Uterus (tissue), 4 donors: ENCODE data around the gene MBTPS1. TPM values are rescaled to one million over a fixed set of nuclear protein-coding genes. Genes with fewer than 3 reads are reported as not detected.
"Not testable (repeated sequence)": the region's sequence is repeated elsewhere in the genome, so short reads cannot be mapped to it uniquely, and the experiment has no call there.

Source experiments
- DNase-seq, 2 donors: peaks; one replicate each; pipeline ENCODE4 v3.0.0-alpha.2; 2019 to 2020
- H3K27ac ChIP-seq, 2 donors: fragments of 200-600 bp; sonication (generic); 1 replicate in 1 of 2; 2 replicates in 1 of 2; pipeline ENCODE4 v1.5.1; 2016 to 2018
- H3K27me3 ChIP-seq, 2 donors: fragments of 200-600 bp; sonication (generic); one replicate each; pipeline ENCODE4 v1.5.1; 2018 to 2019; ENCODE audit warnings: control low read depth in 1 of 2
- H3K36me3 ChIP-seq, 2 donors: fragments of 200-600 bp; sonication (generic); one replicate each; pipeline ENCODE4 v1.5.1; 2019; ENCODE audit warnings: control low read depth in 1 of 2
- H3K4me1 ChIP-seq, 2 donors: fragments of 200-600 bp; sonication (generic); one replicate each; pipeline ENCODE4 v1.5.1; 2018 to 2019; ENCODE audit warnings: control low read depth in 1 of 2
- H3K4me3 ChIP-seq, 2 donors: fragments of 200-600 bp; sonication (generic); 1 replicate in 1 of 2; 2 replicates in 1 of 2; pipeline ENCODE4 v1.5.1; 2018 to 2019; ENCODE audit warnings: mild to moderate bottlenecking in 1 of 2
- H3K9me3 ChIP-seq, 2 donors: fragments of 200-600 bp; sonication (generic); one replicate each; pipeline ENCODE4 v1.5.1; 2019; ENCODE audit warnings: control low read depth in 1 of 2
- CTCF ChIP-seq, 4 experiments: fragments of 200-600 bp in 2 of 4; fragments of 450-650 bp in 2 of 4; sonication (generic) in 2 of 4; IDR thresholded peaks; one replicate each; pipeline ENCODE4 v1.5.1; 2016 to 2019; ENCODE audit warnings: antibody characterized with exemption in 4 of 4, mild to moderate bottlenecking in 2 of 4, moderate library complexity in 1 of 4
- POLR2A ChIP-seq, 2 donors: fragments of 450-650 bp; IDR thresholded peaks; one replicate each; pipeline ENCODE4 v1.6.1; 2016; ENCODE audit warnings: antibody characterized with exemption in 2 of 2, mild to moderate bottlenecking in 1 of 2, moderate library complexity in 1 of 2
- intact Hi-C: fragments of 100-400 bp; cut with DNase I; formaldehyde crosslinking; loops from one replicate; pipeline ENCODE4 v1.15.1; 2023; ENCODE audit warnings: low total_unique reads
- total RNA-seq, 4 donors: library from RNA; depleted of rRNA in 3 of 4; stranded (reverse); fragments of >200 nt in 3 of 4; gene quantifications; one replicate each; pipeline versions ENCODE4 v1.1.0 to v1.2.4, GENCODE V29; 2014 to 2023
- donor health status: DM: yes; HTN: yes; CAD: no.

MBTPS1 gene
- total RNA-seq, 4 donors from 2014 or later: 63.0 to 162 (median 112) TPM

- Histone ChIP-seq H3K4me1 (peaks cover 0 to 7% of the 10 kb centered on the region in 2 donors), H3K4me3 (peak overlapping the region; percentile 69 to 99), H3K27me3 (no peaks in the 10 kb centered on the region), H3K9me3 (no peaks in the 10 kb centered on the region), H3K27ac (peak overlapping the region; percentile 83 to 89), H3K36me3 (no peaks in the 10 kb centered on the region)
- intact Hi-C loops: no loop called here
- peak in 1 of 2 donors; percentile 36 for DNase-seq
- TF ChIP-seq POLR2A (IDR thresholded peaks at IDR 0.05): no peak
- peak in 2 of 4 experiments; percentile 49 to 66 for TF ChIP-seq CTCF (IDR thresholded peaks at IDR 0.05)
These were observed 623 bp downstream of the MBTPS1 start for GRCh38 chr16:84115919-84116719.

GRCh38 chr16:84111949-84112348 is 4.8 kb downstream of the MBTPS1 start:
- H3K4me1 ChIP-seq, H3K27me3 ChIP-seq, intact Hi-C loops, H3K27ac ChIP-seq, H3K9me3 ChIP-seq, H3K4me3 ChIP-seq, DNase-seq, H3K36me3 ChIP-seq: not testable (repeated sequence)

- Histone ChIP-seq H3K9me3 (no peaks in the 10 kb centered on the region), H3K27me3 (no peaks in the 10 kb centered on the region), H3K36me3 (no peaks in the 10 kb centered on the region), H3K27ac (no peak overlapping the region), H3K4me1 (peaks cover 0 to 7% of the 10 kb centered on the region in 2 donors), H3K4me3 (no peak overlapping the region)
- DNase-seq: no peak
- TF ChIP-seq POLR2A (IDR thresholded peaks at IDR 0.05): no peak
- no peak for TF ChIP-seq CTCF (IDR thresholded peaks at IDR 0.05)
- intact Hi-C loops: no loop called here
These were observed 5.2 kb downstream of the MBTPS1 start for GRCh38 chr16:84111525-84111924.

GRCh38 chr16:84110527-84110926 is 6.2 kb downstream of the MBTPS1 start:
- no peak overlapping the region for H3K4me3 ChIP-seq
- no peak overlapping the region for H3K27ac ChIP-seq
- no peaks in the 10 kb centered on the region for H3K9me3 ChIP-seq
- TF ChIP-seq POLR2A (IDR thresholded peaks at IDR 0.05): no peak
- peaks cover 0 to 5% of the 10 kb centered on the region in 2 donors for H3K4me1 ChIP-seq
- intact Hi-C loops: no loop called here
- H3K36me3 ChIP-seq: no peaks in the 10 kb centered on the region
- H3K27me3 ChIP-seq: no peaks in the 10 kb centered on the region
- DNase-seq: no peak

GRCh38 chr16:84109598-84110335 is 7.0 kb downstream of the MBTPS1 start:
- Histone ChIP-seq H3K9me3 (no peaks in the 10 kb centered on the region), H3K36me3 (no peaks in the 10 kb centered on the region), H3K4me1 (no peaks in the 10 kb centered on the region), H3K4me3 (no peak overlapping the region), H3K27me3 (no peaks in the 10 kb centered on the region), H3K27ac (no peak overlapping the region)
- DNase-seq: no peak
- intact Hi-C loops: no loop called here
- TF ChIP-seq CTCF (IDR thresholded peaks at IDR 0.05) (no peak), POLR2A (IDR thresholded peaks at IDR 0.05) (no peak)

- intact Hi-C loops: no loop called here
- DNase-seq: no peak
- H3K36me3 ChIP-seq: no peaks in the 10 kb centered on the region
- no peak for TF ChIP-seq CTCF (IDR thresholded peaks at IDR 0.05)
- no peak for TF ChIP-seq POLR2A (IDR thresholded peaks at IDR 0.05)
- no peaks in the 10 kb centered on the region for H3K9me3 ChIP-seq
- H3K27me3 ChIP-seq: no peaks in the 10 kb centered on the region
- no peak overlapping the region for H3K4me3 ChIP-seq
- no peak overlapping the region for H3K27ac ChIP-seq
- H3K4me1 ChIP-seq: peaks cover 0 to 8% of the 10 kb centered on the region in 2 donors
These were observed 8.8 kb downstream of the MBTPS1 start for GRCh38 chr16:84107921-84108320.
